Neuronal stem cell (in vitro differentiated cells): Measurements from ENCODE around the gene ERC1.

Experiments
- DNase-seq: peaks from one replicate; pipeline ENCODE4 v3.0.0-alpha.2; 2013; ENCODE audit warnings: low spot score
- H2AFZ ChIP-seq: one replicate; pipeline ENCODE4 v1.6.1; 2013; ENCODE audit warnings: mild to moderate bottlenecking, low read length, inconsistent platforms
- H2AK5ac ChIP-seq: 2 replicates; pipeline ENCODE4 v1.6.1; 2013; ENCODE audit warnings: low read depth, mild to moderate bottlenecking, inconsistent platforms, low read length, moderate library complexity, mixed read lengths
- H2BK120ac ChIP-seq: 2 replicates; pipeline ENCODE4 v1.6.1; 2013; ENCODE audit warnings: low read depth, mild to moderate bottlenecking, inconsistent platforms, low read length, moderate library complexity, mixed read lengths
- H2BK12ac ChIP-seq: one replicate; pipeline ENCODE4 v1.6.1; 2013; ENCODE audit warnings: low read length, inconsistent platforms
- H2BK15ac ChIP-seq: 2 replicates; pipeline ENCODE4 v1.6.1; 2013; ENCODE audit warnings: mild to moderate bottlenecking, low read length, inconsistent platforms, mixed read lengths
- H2BK5ac ChIP-seq: one replicate; pipeline ENCODE4 v1.6.1; 2013; ENCODE audit warnings: inconsistent platforms, mild to moderate bottlenecking, low read length, moderate library complexity
- H3K14ac ChIP-seq: one replicate; pipeline ENCODE4 v1.6.1; 2013; ENCODE audit warnings: low read length, inconsistent platforms
- H3K18ac ChIP-seq: 2 replicates; pipeline ENCODE4 v1.6.1; 2013; ENCODE audit warnings: low read length, inconsistent platforms
- H3K23ac ChIP-seq: 2 replicates; pipeline ENCODE4 v1.6.1; 2013; ENCODE audit warnings: low read depth, mild to moderate bottlenecking, mixed read lengths, low read length, inconsistent platforms; ENCODE audit not compliant: poor library complexity
- H3K27ac ChIP-seq: replicated peaks from 3 replicates; pipeline ENCODE4 v1.5.1; 2013; ENCODE audit warnings: low read length, inconsistent platforms
- H3K27me3 ChIP-seq, 3 experiments: 2 replicates each; pipeline ENCODE4 v1.6.1; 2013; ENCODE audit warnings: low read length in 3 of 3, mild to moderate bottlenecking in 2 of 3, inconsistent platforms in 1 of 3, low read depth in 1 of 3, mixed read lengths in 1 of 3, moderate library complexity in 1 of 3; ENCODE audit not compliant: control insufficient read depth in 3 of 3, insufficient read depth in 3 of 3
- H3K36me3 ChIP-seq, 2 donors: replicated peaks in 1 of 2; 2 replicates each; pipeline ENCODE4 v1.6.1; 2013; ENCODE audit warnings: low read length in 2 of 2; ENCODE audit not compliant: control insufficient read depth in 2 of 2, insufficient read depth in 2 of 2
- H3K4ac ChIP-seq: 2 replicates; pipeline ENCODE4 v1.6.1; 2013; ENCODE audit warnings: inconsistent platforms, mild to moderate bottlenecking, low read length, moderate library complexity
- H3K4me1 ChIP-seq, 2 donors: 1 replicate in 1 of 2; 2 replicates in 1 of 2; pipeline ENCODE4 v1.6.1; 2013; ENCODE audit warnings: low read length in 2 of 2, low read depth in 1 of 2; ENCODE audit not compliant: control insufficient read depth in 2 of 2, insufficient read depth in 1 of 2
- H3K4me2 ChIP-seq: one replicate; pipeline ENCODE4 v1.6.1; 2013; ENCODE audit warnings: mild to moderate bottlenecking, low read length, inconsistent platforms; ENCODE audit not compliant: insufficient read depth, poor library complexity, severe bottlenecking
- H3K4me3 ChIP-seq, 2 donors: 2 replicates each; pipeline ENCODE4 v1.5.1; 2013; ENCODE audit warnings: low read length in 2 of 2, mild to moderate bottlenecking in 2 of 2, inconsistent platforms in 1 of 2, moderate library complexity in 1 of 2
- H3K79me1 ChIP-seq: one replicate; pipeline ENCODE4 v1.6.1; 2013; ENCODE audit warnings: low read depth, mild to moderate bottlenecking, inconsistent platforms, low read length, moderate library complexity
- H3K9ac ChIP-seq: one replicate; pipeline ENCODE4 v1.6.1; 2013; ENCODE audit warnings: mild to moderate bottlenecking, low read depth, low read length, inconsistent platforms; ENCODE audit not compliant: poor library complexity
- H3K9me3 ChIP-seq, 2 donors: replicated peaks in 1 of 2; 2 replicates each; pipeline versions ENCODE3 to v1.6.1; 2013; ENCODE audit warnings: low read length in 2 of 2, mild to moderate bottlenecking in 2 of 2, inconsistent platforms in 1 of 2, low read depth in 1 of 2, mixed read lengths in 1 of 2, moderate library complexity in 1 of 2; ENCODE audit not compliant: control insufficient read depth in 2 of 2, insufficient read depth in 1 of 2
- H4K8ac ChIP-seq: one replicate; pipeline ENCODE4 v1.6.1; 2013; ENCODE audit warnings: low read depth, mild to moderate bottlenecking, inconsistent platforms, low read length, moderate library complexity
- H4K91ac ChIP-seq: one replicate; pipeline ENCODE4 v1.6.1; 2013; ENCODE audit warnings: low read length, low read depth, mild to moderate bottlenecking, inconsistent platforms; ENCODE audit not compliant: poor library complexity
- WGBS, 2 donors: extraction: QIAGEN DNeasy Blood & Tissue Kit; methylation state at CpG; one replicate each; pipeline ENCODE4 v1.1.7; 2013; ENCODE audit warnings: missing lambda C conversion rate in 2 of 2, mixed read lengths in 1 of 2; ENCODE audit not compliant: insufficient read length in 2 of 2, insufficient replicate concordance in 1 of 2; ENCODE audit errors: extremely low coverage in 2 of 2; 5-methylcytosine and 5-hydroxymethylcytosine counted together

ERC1 gene

GRCh38 chr12:1272142-1272541 lies 281.1 kb downstream of the ERC1 start:
- Histone ChIP-seq H2BK120ac (no peak overlapping the region), H3K23ac (no peak overlapping the region), H3K4me3 (no peak overlapping the region), H3K4me2 (no peak overlapping the region), H3K36me3 (no peaks in the 10 kb centered on the region), H2AK5ac (no peak overlapping the region), H3K27ac (no peak overlapping the region), H4K8ac (no peak overlapping the region), H3K4ac (no peak overlapping the region), H3K9ac (no peak overlapping the region), H3K79me1 (no peaks in the 10 kb centered on the region), H2BK5ac (no peak overlapping the region), H2BK15ac (no peak overlapping the region), H3K14ac (no peak overlapping the region), H2AFZ (no peak overlapping the region), H4K91ac (no peak overlapping the region), H2BK12ac (no peak overlapping the region), H3K27me3 (no peaks in the 10 kb centered on the region), H3K18ac (no peak overlapping the region), H3K4me1 (no peaks in the 10 kb centered on the region), H3K9me3 (no peaks in the 10 kb centered on the region)
- no peak for DNase-seq
- WGBS, 2 donors: no CpG with 5 or more reads among the region's 3 CpGs

GRCh38 chr12:1273051-1273450 lies 282.0 kb downstream of the ERC1 start:
- H2BK12ac ChIP-seq: no peak overlapping the region
- no peaks in the 10 kb centered on the region for H3K79me1 ChIP-seq
- no peak overlapping the region for H3K4ac ChIP-seq
- H3K14ac ChIP-seq: no peak overlapping the region
- H4K8ac ChIP-seq: no peak overlapping the region
- H3K27ac ChIP-seq: no peak overlapping the region
- no peaks in the 10 kb centered on the region for H3K36me3 ChIP-seq
- H3K9ac ChIP-seq: no peak overlapping the region
- H2BK15ac ChIP-seq: no peak overlapping the region
- peaks cover under 1 to 2% of the 10 kb centered on the region in 2 donors for H3K4me1 ChIP-seq
- no peak overlapping the region for H2AFZ ChIP-seq
- H2BK120ac ChIP-seq: no peak overlapping the region
- H4K91ac ChIP-seq: no peak overlapping the region
- no peak overlapping the region for H2AK5ac ChIP-seq
- H3K23ac ChIP-seq: no peak overlapping the region
- no peaks in the 10 kb centered on the region for H3K27me3 ChIP-seq
- no peak for DNase-seq
- H2BK5ac ChIP-seq: no peak overlapping the region
- H3K4me3 ChIP-seq: no peak overlapping the region
- no CpG with 5 or more reads among the region's 5 CpGs for WGBS, 2 donors
- H3K9me3 ChIP-seq: no peaks in the 10 kb centered on the region
- no peak overlapping the region for H3K4me2 ChIP-seq
- H3K18ac ChIP-seq: no peak overlapping the region

GRCh38 chr12:1277905-1278304 lies 286.9 kb downstream of the ERC1 start:
- Histone ChIP-seq H3K4me3 (no peak overlapping the region), H2AFZ (no peak overlapping the region), H3K36me3 (no peaks in the 10 kb centered on the region), H3K4me2 (no peak overlapping the region), H3K9ac (no peak overlapping the region), H3K27me3 (no peaks in the 10 kb centered on the region), H3K27ac (no peak overlapping the region), H3K18ac (no peak overlapping the region), H3K4me1 (peaks cover 3 to 5% of the 10 kb centered on the region in 2 donors), H2AK5ac (no peak overlapping the region), H3K79me1 (no peaks in the 10 kb centered on the region), H2BK15ac (no peak overlapping the region), H3K23ac (no peak overlapping the region), H3K9me3 (no peaks in the 10 kb centered on the region), H4K91ac (no peak overlapping the region), H3K4ac (no peak overlapping the region), H2BK12ac (no peak overlapping the region), H2BK5ac (no peak overlapping the region), H2BK120ac (no peak overlapping the region), H4K8ac (no peak overlapping the region), H3K14ac (no peak overlapping the region)
- no CpG with 5 or more reads among the region's 4 CpGs for WGBS, 2 donors
- DNase-seq: no peak

GRCh38 chr12:1279050-1279449 lies 288.0 kb downstream of the ERC1 start:
- Histone ChIP-seq H2BK15ac (no peak overlapping the region), H3K23ac (no peak overlapping the region), H3K18ac (no peak overlapping the region), H3K27me3 (no peaks in the 10 kb centered on the region), H2AK5ac (no peak overlapping the region), H3K9ac (no peak overlapping the region), H3K27ac (no peak overlapping the region), H3K79me1 (no peaks in the 10 kb centered on the region), H3K36me3 (no peaks in the 10 kb centered on the region), H4K91ac (no peak overlapping the region), H2BK12ac (no peak overlapping the region), H2AFZ (no peak overlapping the region), H4K8ac (no peak overlapping the region), H2BK5ac (no peak overlapping the region), H3K4me2 (no peak overlapping the region), H3K4me1 (peaks cover 3 to 6% of the 10 kb centered on the region in 2 donors), H3K4ac (no peak overlapping the region), H2BK120ac (no peak overlapping the region), H3K9me3 (no peaks in the 10 kb centered on the region), H3K4me3 (no peak overlapping the region), H3K14ac (no peak overlapping the region)
- DNase-seq: no peak
- no CpG with 5 or more reads among the region's 3 CpGs for WGBS, 2 donors
